HAP-1 (cell line): ENCODE data around the gene QRICH2.
"Not testable (repeated sequence)": the region's sequence is repeated elsewhere in the genome, so short reads cannot be mapped to it uniquely, and the experiment has no call there.

Experiments used
- DNase-seq, 2 experiments: peaks; one replicate each; pipeline ENCODE4 v3.0.0-alpha.2; 2016 to 2020; ENCODE audit warnings: low spot score in 2 of 2
- H3K27me3 ChIP-seq: fragments of 250-450 bp; sonication (Bioruptor Pico); 2 replicates; pipeline ENCODE4 v1.5.1; 2020; ENCODE audit warnings: low read depth, mild to moderate bottlenecking, moderate library complexity
- H3K36me3 ChIP-seq: fragments of 250-450 bp; sonication (Bioruptor Pico); replicated peaks from 2 replicates; pipeline ENCODE4 v1.5.1; 2020; ENCODE audit warnings: mild to moderate bottlenecking
- H3K4me1 ChIP-seq: fragments of 250-450 bp; sonication (Bioruptor Pico); 2 replicates; pipeline ENCODE4 v1.5.1; 2020; ENCODE audit warnings: mild to moderate bottlenecking
- H3K4me3 ChIP-seq: fragments of 250-450 bp; sonication (Bioruptor Pico); 2 replicates; pipeline ENCODE4 v1.5.1; 2020; ENCODE audit warnings: mild to moderate bottlenecking, moderate library complexity
- H3K9me3 ChIP-seq: fragments of 250-450 bp; sonication (Bioruptor Pico); 2 replicates; pipeline ENCODE4 v1.5.1; 2020; ENCODE audit warnings: mild to moderate bottlenecking, moderate library complexity
- in situ Hi-C: fragments of 300-500 bp; cut with MboI; formaldehyde crosslinking; loops from 3 replicates; pipeline ENCODE4 v1.14.3; 2020; ENCODE audit warnings: low sequenced_read_pairs, inconsistent platforms, mixed read lengths

The QRICH2 gene

DNA sequence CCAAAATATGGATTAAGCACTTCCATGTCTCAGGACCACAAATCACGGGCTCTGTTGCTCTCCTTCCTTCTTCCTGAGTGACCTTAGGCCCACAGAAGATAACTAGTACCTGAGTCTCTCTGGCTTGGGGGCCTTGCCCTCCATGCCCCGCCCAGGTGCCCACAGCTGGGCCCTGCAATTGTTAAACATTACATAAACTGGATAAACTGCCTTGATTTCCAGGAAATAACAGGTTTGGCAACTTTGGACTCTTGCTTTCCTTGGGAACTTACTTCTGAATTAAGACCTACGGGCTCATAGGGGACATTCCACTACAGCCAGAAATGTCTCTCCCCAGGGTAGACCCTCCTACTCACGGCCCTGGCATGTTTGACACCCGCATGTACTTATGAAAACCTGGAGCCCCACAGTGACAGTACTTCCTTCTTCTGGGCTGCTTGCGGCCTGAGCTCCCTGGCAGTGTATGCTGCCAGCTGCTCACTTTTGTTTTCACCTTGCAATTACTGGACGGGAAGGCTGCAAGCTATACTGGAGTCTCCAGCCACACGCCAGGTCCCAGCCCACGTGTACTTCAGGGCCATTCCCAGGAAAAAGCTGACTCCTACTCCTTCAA lies 45.2 kb downstream of the QRICH2 start:
- H3K4me3 ChIP-seq, result no peak overlapping the region
- no peak for DNase-seq
- peaks cover 14% of the 10 kb centered on the region for H3K4me1 ChIP-seq
- peaks cover 2% of the 10 kb centered on the region; the same call in 1 of the 2 replicates for H3K36me3 ChIP-seq
- no peaks in the 10 kb centered on the region; the same call in 1 of the 2 replicates for H3K9me3 ChIP-seq
- in situ Hi-C loops, result no loop called here
- H3K27me3 ChIP-seq, result no peaks in the 10 kb centered on the region

- Histone ChIP-seq H3K27me3 (no peaks in the 10 kb centered on the region), H3K36me3 (no peaks in the 10 kb centered on the region), H3K4me1 (peaks cover 9% of the 10 kb centered on the region), H3K4me3 (no peak overlapping the region), H3K9me3 (no peaks in the 10 kb centered on the region; the same call in 1 of the 2 replicates)
- in situ Hi-C loops, result no loop called here
- no peak for DNase-seq
Measured at GRCh38 chr17:76261421-76262215, 46.5 kb downstream of the QRICH2 start.

GRCh38 chr17:76260669-76261068 lies 47.4 kb downstream of the QRICH2 start:
- no peaks in the 10 kb centered on the region for H3K36me3 ChIP-seq
- no peak for DNase-seq
- in situ Hi-C loops, result no loop called here
- H3K27me3 ChIP-seq, result no peaks in the 10 kb centered on the region
- H3K4me3 ChIP-seq, result no peak overlapping the region
- no peaks in the 10 kb centered on the region; the same call in 1 of the 2 replicates for H3K9me3 ChIP-seq
- H3K4me1 ChIP-seq, result peaks cover 6% of the 10 kb centered on the region

DNA sequence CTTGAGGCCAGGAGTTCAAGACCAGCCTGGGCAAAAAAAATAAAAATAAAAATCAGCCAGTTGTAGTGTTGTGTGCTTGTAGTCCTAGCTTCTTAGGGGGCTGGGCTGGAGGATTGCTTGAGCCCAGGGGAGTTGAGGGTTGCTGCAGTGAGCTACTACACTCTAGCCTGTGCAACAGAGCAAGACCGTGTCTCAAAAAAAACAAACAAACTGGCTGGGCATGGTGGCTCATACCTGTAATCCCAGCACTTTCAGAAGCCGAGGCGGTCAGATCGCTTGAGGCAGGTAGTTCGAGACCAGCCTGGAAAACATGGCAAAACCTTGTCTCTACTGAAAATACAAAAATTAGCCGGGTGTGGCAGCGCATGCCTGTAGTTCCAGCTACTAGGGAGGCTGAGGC lies 47.9 kb downstream of the QRICH2 start:
- H3K4me1 ChIP-seq, result peaks cover 6% of the 10 kb centered on the region
- no peaks in the 10 kb centered on the region for H3K27me3 ChIP-seq
- H3K36me3 ChIP-seq, result no peaks in the 10 kb centered on the region
- in situ Hi-C loops, result no loop called here
- no peak for DNase-seq
- H3K4me3 ChIP-seq, result no peak overlapping the region
- H3K9me3 ChIP-seq, result no peaks in the 10 kb centered on the region; the same call in 1 of the 2 replicates

GRCh38 chr17:76256430-76257050 lies 51.5 kb downstream of the QRICH2 start:
- H3K4me3 ChIP-seq, H3K27me3 ChIP-seq, H3K36me3 ChIP-seq, H3K9me3 ChIP-seq, in situ Hi-C loops, H3K4me1 ChIP-seq, DNase-seq: not testable (repeated sequence)

GRCh38 chr17:76255801-76256429 lies 52.2 kb downstream of the QRICH2 start:
- H3K9me3 ChIP-seq, result no peaks in the 10 kb centered on the region
- no peaks in the 10 kb centered on the region for H3K4me1 ChIP-seq
- no peaks in the 10 kb centered on the region for H3K36me3 ChIP-seq
- no peak overlapping the region for H3K4me3 ChIP-seq
- no peaks in the 10 kb centered on the region for H3K27me3 ChIP-seq
- in situ Hi-C loops, result no loop called here
- DNase-seq, result no peak

DNA sequence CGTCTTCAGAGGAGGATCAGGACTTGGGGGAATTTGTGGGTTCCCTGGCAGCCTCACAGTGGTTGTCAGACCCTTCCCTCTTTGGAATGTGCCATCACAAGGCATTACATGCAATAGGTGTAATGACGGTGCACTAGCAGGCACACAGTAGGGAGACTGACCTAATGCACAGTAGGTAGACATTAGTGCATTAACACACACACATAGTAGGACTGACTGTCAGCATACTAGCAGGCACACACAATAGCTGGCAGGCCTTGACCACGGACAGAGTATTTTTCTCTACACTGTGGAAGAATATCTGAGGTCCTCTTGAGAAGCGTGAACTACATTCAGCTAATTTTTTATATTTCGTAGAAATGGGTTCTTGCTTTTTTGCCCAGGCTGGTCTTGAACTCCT lies 53.8 kb downstream of the QRICH2 start:
- in situ Hi-C loops, result no loop called here
- Histone ChIP-seq H3K27me3 (no peaks in the 10 kb centered on the region), H3K4me1 (no peaks in the 10 kb centered on the region), H3K4me3 (no peak overlapping the region), H3K36me3 (no peaks in the 10 kb centered on the region), H3K9me3 (no peaks in the 10 kb centered on the region)
- DNase-seq, result no peak

DNA sequence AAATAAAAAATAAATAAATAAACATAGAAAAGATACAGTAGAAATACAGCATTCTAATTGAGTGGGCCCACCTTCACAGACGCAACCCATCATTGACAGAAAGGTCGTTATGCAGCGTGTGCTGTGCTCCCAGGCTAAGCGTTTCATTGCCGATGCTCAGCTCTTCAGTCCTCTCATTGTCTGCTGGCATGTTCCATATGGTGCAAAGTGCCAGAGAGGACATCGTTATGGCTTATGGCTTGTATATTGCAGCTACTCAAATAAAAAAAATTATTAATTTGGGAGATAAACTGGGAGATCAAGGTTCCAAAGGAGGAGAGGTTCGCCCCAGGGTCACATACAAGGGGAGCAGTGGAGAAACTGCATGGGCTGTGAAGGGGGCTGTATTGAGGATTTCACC lies 54.2 kb downstream of the QRICH2 start:
- in situ Hi-C loops, result no loop called here
- Histone ChIP-seq H3K9me3 (no peaks in the 10 kb centered on the region), H3K4me3 (no peak overlapping the region)

GRCh38 chr17:76252967-76253766 lies 54.9 kb downstream of the QRICH2 start:
- DNase-seq, H3K4me1 ChIP-seq, in situ Hi-C loops, H3K36me3 ChIP-seq, H3K4me3 ChIP-seq, H3K27me3 ChIP-seq, H3K9me3 ChIP-seq: not testable (repeated sequence)

More for the DNA sequence above, 54.2 kb downstream of the QRICH2 start:
- no peak for DNase-seq
- Histone ChIP-seq H3K27me3 (no peaks in the 10 kb centered on the region), H3K4me1 (no peaks in the 10 kb centered on the region), H3K36me3 (no peaks in the 10 kb centered on the region)

- no peak for DNase-seq
- no peak overlapping the region for H3K4me3 ChIP-seq
- no peaks in the 10 kb centered on the region for H3K4me1 ChIP-seq
- in situ Hi-C loops, result no loop called here
- no peaks in the 10 kb centered on the region for H3K9me3 ChIP-seq
- no peaks in the 10 kb centered on the region for H3K36me3 ChIP-seq
- no peaks in the 10 kb centered on the region for H3K27me3 ChIP-seq
Measured at GRCh38 chr17:76252040-76252954, 55.8 kb downstream of the QRICH2 start.

DNA sequence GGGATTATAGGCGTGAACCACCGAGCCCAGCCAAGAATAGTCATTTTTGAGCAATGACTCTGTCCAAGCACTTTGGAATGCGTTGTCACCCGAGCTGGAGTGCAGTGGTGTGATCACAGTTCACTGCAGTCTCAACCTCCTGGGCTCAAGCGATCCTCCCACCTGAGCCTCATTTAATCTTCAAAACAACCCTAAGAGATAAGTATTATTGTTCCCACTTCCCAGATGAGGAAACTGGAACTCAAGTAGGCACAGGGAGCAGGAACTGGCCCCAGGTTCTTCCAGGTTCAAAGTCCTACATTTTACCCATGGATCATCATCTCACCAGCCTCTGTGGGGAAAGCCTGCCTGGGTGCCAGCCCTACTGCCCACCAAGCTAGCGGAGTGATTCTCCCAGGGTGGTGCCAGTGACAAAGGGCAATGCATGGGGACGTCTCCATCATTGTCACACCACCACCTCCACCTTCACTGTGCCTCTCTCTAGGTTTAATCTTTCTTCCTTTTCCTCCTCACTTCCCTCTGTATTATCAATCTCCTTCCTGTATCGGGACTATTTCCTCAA lies 56.5 kb downstream of the QRICH2 start:
- H3K27me3 ChIP-seq, result no peaks in the 10 kb centered on the region
- no peaks in the 10 kb centered on the region for H3K36me3 ChIP-seq
- DNase-seq, result no peak
- H3K4me1 ChIP-seq, result no peaks in the 10 kb centered on the region
- H3K4me3 ChIP-seq, result no peak overlapping the region
- H3K9me3 ChIP-seq, result no peaks in the 10 kb centered on the region
- in situ Hi-C loops, result no loop called here

DNA sequence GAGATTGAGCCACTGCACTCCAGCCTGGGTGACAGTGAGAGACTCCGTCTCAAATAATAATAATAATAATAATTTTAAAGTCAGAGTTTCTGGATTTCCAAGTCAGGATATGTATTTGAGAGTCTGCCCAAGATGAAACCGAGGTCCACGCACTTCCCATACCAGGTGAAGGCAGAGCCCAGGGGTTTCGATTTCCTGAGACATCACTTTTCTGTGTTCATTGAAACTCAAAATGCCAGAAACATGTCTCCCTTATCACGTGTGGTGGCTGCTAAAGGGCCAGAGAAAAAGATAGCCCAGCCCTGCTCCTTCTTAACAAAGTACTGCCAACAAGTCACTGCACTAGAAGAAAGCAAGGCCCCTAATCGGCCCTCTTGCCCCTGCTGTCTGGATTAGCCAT lies 57.9 kb downstream of the QRICH2 start:
- no peak for DNase-seq

More for the DNA sequence above, 57.9 kb downstream of the QRICH2 start:
- in situ Hi-C loops, result no loop called here
- no peaks in the 10 kb centered on the region for H3K36me3 ChIP-seq
- no peaks in the 10 kb centered on the region for H3K9me3 ChIP-seq
- no peaks in the 10 kb centered on the region for H3K4me1 ChIP-seq
- no peak overlapping the region for H3K4me3 ChIP-seq
- H3K27me3 ChIP-seq, result no peaks in the 10 kb centered on the region
